Measurements from ENCODE around the gene MSI2. TPM values are rescaled to one million over a fixed set of nuclear protein-coding genes. Genes with fewer than 3 reads are reported as not detected.
"Not testable (repeated sequence)": the region's sequence is repeated elsewhere in the genome, so short reads cannot be mapped to it uniquely, and the experiment has no call there.

The MSI2 gene
- total RNA-seq, 1 donor from 2014 or later = 144 TPM

DNA sequence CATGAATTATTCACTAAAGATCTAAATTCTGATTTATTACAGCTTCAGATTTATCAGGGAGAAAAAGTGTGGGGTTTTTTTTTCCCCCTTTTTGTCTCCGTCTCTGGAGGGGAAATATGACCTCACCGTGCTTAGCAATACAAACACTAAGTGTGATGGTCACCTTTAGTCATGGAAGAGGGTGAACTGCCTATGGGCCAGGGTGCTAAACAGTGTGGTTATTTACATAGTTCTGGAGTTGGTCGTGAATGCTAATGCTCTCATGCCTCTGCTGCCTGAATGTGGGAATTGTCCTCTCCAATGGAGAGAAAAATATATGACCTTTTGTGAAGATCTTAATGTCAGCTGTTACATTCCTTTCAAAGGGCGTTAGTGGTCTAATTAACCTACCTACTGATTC lies 44.8 kb upstream of the MSI2 start:
- DNase-seq (ENCODE audit: low spot score in 2 of 2, unreplicated experiment in 2 of 2) = no peak
- H3K4me1 Mint-ChIP-seq = no peaks in the 10 kb centered on the region
- no peaks in the 10 kb centered on the region for H3K27me3 Mint-ChIP-seq (ENCODE audit: low read depth)
- no peaks in the 10 kb centered on the region for H3K36me3 Mint-ChIP-seq
- H3K27ac Mint-ChIP-seq = no peak overlapping the region
- no peak overlapping the region for H3K4me3 Mint-ChIP-seq
- H3K9me3 Mint-ChIP-seq = peaks cover 24% of the 10 kb centered on the region
- TF ChIP-seq CTCF (IDR thresholded peaks at IDR 0.05; ENCODE audit: unreplicated experiment) = no peak

- no peaks in the 10 kb centered on the region for H3K27me3 Mint-ChIP-seq (ENCODE audit: low read depth)
- no peak for DNase-seq (ENCODE audit: low spot score in 2 of 2, unreplicated experiment in 2 of 2)
- H3K4me1 Mint-ChIP-seq = no peaks in the 10 kb centered on the region
- H3K27ac Mint-ChIP-seq = no peak overlapping the region
- H3K9me3 Mint-ChIP-seq = peaks cover 13% of the 10 kb centered on the region
- no peak for TF ChIP-seq CTCF (IDR thresholded peaks at IDR 0.05; ENCODE audit: unreplicated experiment)
- no peaks in the 10 kb centered on the region for H3K36me3 Mint-ChIP-seq
- H3K4me3 Mint-ChIP-seq = no peak overlapping the region
These were observed 43.0 kb upstream of the MSI2 start for GRCh38 chr17:57213180-57213825.

DNA sequence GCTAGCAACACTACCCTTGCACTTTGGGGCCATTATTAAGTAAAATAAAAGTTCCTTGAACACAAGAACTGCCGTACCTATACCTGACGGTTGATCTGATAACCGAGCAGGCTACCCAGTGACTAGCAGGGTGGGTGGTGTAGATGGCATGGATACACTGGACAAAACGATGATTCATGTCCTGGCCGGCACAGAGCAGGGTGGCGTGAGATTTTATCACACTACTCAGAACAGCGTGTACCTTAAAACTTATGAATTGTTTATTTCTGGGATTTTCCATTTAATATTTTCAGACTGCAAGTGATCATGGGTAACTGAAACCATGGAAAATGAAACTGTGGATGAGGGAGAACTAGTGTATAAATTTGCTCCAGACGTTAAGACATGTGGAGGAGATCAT lies 41.0 kb upstream of the MSI2 start:
- no peak for TF ChIP-seq CTCF (IDR thresholded peaks at IDR 0.05; ENCODE audit: unreplicated experiment)
- no peaks in the 10 kb centered on the region for H3K4me1 Mint-ChIP-seq
- H3K27me3 Mint-ChIP-seq (ENCODE audit: low read depth) = peaks cover 4% of the 10 kb centered on the region
- no peak overlapping the region for H3K27ac Mint-ChIP-seq
- no peak overlapping the region for H3K4me3 Mint-ChIP-seq
- peaks cover 9% of the 10 kb centered on the region for H3K9me3 Mint-ChIP-seq
- no peaks in the 10 kb centered on the region for H3K36me3 Mint-ChIP-seq
- DNase-seq (ENCODE audit: low spot score in 2 of 2, unreplicated experiment in 2 of 2) = no peak

- TF ChIP-seq CTCF (IDR thresholded peaks at IDR 0.05; ENCODE audit: unreplicated experiment) = no peak
- Mint-ChIP-seq H3K9me3 (peaks cover 33% of the 10 kb centered on the region), H3K27ac (no peak overlapping the region), H3K4me1 (no peaks in the 10 kb centered on the region), H3K36me3 (peaks cover 5% of the 10 kb centered on the region), H3K4me3 (no peak overlapping the region), H3K27me3 (ENCODE audit: low read depth) (peaks cover 4% of the 10 kb centered on the region)
- no peak for DNase-seq (ENCODE audit: low spot score in 2 of 2, unreplicated experiment in 2 of 2)
These were observed 34.7 kb upstream of the MSI2 start for GRCh38 chr17:57221366-57222350.

DNA sequence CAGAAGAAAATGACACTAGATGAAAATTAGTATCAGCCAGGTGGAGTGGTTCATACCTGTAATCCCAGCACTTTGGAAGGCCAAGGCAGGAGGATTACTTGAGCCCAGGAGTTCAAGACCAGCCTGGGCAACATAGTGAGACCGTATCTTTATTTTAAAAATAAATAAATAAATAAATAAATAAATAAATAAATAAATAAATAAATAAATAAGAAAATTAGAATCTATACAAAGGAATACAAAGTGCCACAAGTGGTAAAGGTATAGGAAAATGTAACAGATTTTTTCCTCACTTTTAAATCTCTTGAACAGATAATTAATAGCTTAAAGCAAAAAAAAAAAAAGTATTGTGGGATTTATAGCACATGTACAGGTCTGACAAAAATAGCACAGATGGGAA lies 33.9 kb upstream of the MSI2 start:
- not testable (repeated sequence) for H3K27me3 Mint-ChIP-seq (ENCODE audit: low read depth); H3K27ac Mint-ChIP-seq; H3K36me3 Mint-ChIP-seq; H3K4me3 Mint-ChIP-seq; H3K4me1 Mint-ChIP-seq; DNase-seq (ENCODE audit: low spot score in 2 of 2, unreplicated experiment in 2 of 2)
- peaks cover 31% of the 10 kb centered on the region for H3K9me3 Mint-ChIP-seq

DNA sequence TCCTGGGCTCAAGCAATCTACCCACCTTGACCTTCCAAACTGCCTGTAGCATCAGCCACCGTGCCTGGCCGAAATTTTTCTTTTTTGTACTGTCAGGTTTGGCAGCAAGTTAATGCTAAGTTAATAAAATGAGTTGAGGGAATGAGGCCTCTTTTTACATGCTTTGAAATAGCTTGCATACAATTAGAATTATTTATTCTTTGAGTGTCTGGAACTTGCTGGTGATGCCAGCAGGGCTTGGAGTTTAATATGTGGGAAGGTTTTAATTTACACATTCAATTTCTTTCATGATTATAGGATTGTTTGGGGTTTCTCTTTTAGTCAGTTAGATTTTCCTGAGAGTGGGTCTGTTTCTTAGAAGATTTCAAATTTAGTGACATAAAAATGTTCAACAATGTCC lies 31.2 kb upstream of the MSI2 start:
- H3K4me1 Mint-ChIP-seq = no peaks in the 10 kb centered on the region
- H3K36me3 Mint-ChIP-seq = peaks cover 5% of the 10 kb centered on the region
- no peak for TF ChIP-seq CTCF (IDR thresholded peaks at IDR 0.05; ENCODE audit: unreplicated experiment)
- H3K27me3 Mint-ChIP-seq (ENCODE audit: low read depth) = no peaks in the 10 kb centered on the region
- H3K9me3 Mint-ChIP-seq = peaks cover 37% of the 10 kb centered on the region
- no peak overlapping the region for H3K27ac Mint-ChIP-seq
- no peak overlapping the region for H3K4me3 Mint-ChIP-seq
- DNase-seq (ENCODE audit: low spot score in 2 of 2, unreplicated experiment in 2 of 2) = no peak

Data from mesothelial cell of epicardium (in vitro differentiated cells).